Measurements from ENCODE around the gene RNPEP. TPM values are rescaled to one million over a fixed set of nuclear protein-coding genes. Genes with fewer than 3 reads are reported as not detected.

Gene RNPEP
- total RNA-seq, 2 experiments from 2014 or later = 14.7 to 52.1 TPM

- TF ChIP-seq EZH2phosphoT487 (IDR thresholded peaks at IDR 0.05; ENCODE audit: borderline replicate concordance, low read depth, low read length) (no peak), CTCF (conservative IDR thresholded peaks at IDR 0.05; ENCODE audit: low read length) (no peak)
- Histone ChIP-seq H3K4me3 (ENCODE audit: low read depth, low read length, poor library complexity, severe bottlenecking) (no peak overlapping the region), H2AFZ (ENCODE audit: low read length) (no peak overlapping the region), H3K36me3 (ENCODE audit: insufficient read depth, low read length) (peaks cover 8% of the 10 kb centered on the region; the same call in 1 of the 2 replicates), H3K4me1 (ENCODE audit: insufficient read depth, low read length, poor library complexity, severe bottlenecking) (peaks cover under 1% of the 10 kb centered on the region), H4K20me1 (ENCODE audit: insufficient read depth, low read length) (no peaks in the 10 kb centered on the region), H3K9me2 (ENCODE audit: insufficient read depth, low read length) (no peaks in the 10 kb centered on the region), H3K79me2 (ENCODE audit: insufficient read depth, low read depth, low read length) (no peaks in the 10 kb centered on the region), H3K9me3 (ENCODE audit: low read length) (no peaks in the 10 kb centered on the region), H3K4me2 (ENCODE audit: low read length) (no peak overlapping the region), H3K27ac (ENCODE audit: low read depth, low read length, poor library complexity, severe bottlenecking) (no peak overlapping the region)
- POLR2A ChIA-PET = interaction anchor here (0.9 kb wide), 1 partner anchor 175 kb away, joined by 5 read pairs; no protein-coding TSS in a partner anchor
- intact Hi-C loops (cut with micrococcal nuclease; ENCODE audit: unreplicated experiment) = no loop called here
- BruUV-seq (replicated peaks) = no TSS peak
- CTCF ChIA-PET (ENCODE audit: unreplicated experiment) = no interaction called here
- no peak for DNase-seq (ENCODE audit: low spot score)
These were observed 6.2 kb downstream of the RNPEP start for GRCh38 chr1:201988601-201989000.

- TF ChIP-seq CTCF (conservative IDR thresholded peaks at IDR 0.05; ENCODE audit: low read length) (no peak), EZH2phosphoT487 (IDR thresholded peaks at IDR 0.05; ENCODE audit: borderline replicate concordance, low read depth, low read length) (no peak)
- peaks cover 8% of the 10 kb centered on the region; the same call in 1 of the 2 replicates for H3K36me3 ChIP-seq (ENCODE audit: insufficient read depth, low read length)
- intact Hi-C loops (cut with micrococcal nuclease; ENCODE audit: unreplicated experiment) = no loop called here
- no peaks in the 10 kb centered on the region for H3K79me2 ChIP-seq (ENCODE audit: insufficient read depth, low read depth, low read length)
- H3K4me2 ChIP-seq (ENCODE audit: low read length) = no peak overlapping the region
- no peak overlapping the region for H2AFZ ChIP-seq (ENCODE audit: low read length)
- BruUV-seq (replicated peaks) = no TSS peak
- POLR2A ChIA-PET = interaction anchor here (0.9 kb wide), 1 partner anchor 176 kb away, joined by 5 read pairs; no protein-coding TSS in a partner anchor
- H4K20me1 ChIP-seq (ENCODE audit: insufficient read depth, low read length) = no peaks in the 10 kb centered on the region
- H3K4me1 ChIP-seq (ENCODE audit: insufficient read depth, low read length, poor library complexity, severe bottlenecking) = no peaks in the 10 kb centered on the region
- H3K4me3 ChIP-seq (ENCODE audit: low read depth, low read length, poor library complexity, severe bottlenecking) = no peak overlapping the region
- no peaks in the 10 kb centered on the region for H3K9me3 ChIP-seq (ENCODE audit: low read length)
- no peaks in the 10 kb centered on the region for H3K9me2 ChIP-seq (ENCODE audit: insufficient read depth, low read length)
- H3K27ac ChIP-seq (ENCODE audit: low read depth, low read length, poor library complexity, severe bottlenecking) = no peak overlapping the region
- no peak for DNase-seq (ENCODE audit: low spot score)
- CTCF ChIA-PET (ENCODE audit: unreplicated experiment) = no interaction called here
These were observed 7.1 kb downstream of the RNPEP start for GRCh38 chr1:201989354-201990128.

- BruUV-seq (replicated peaks) = no TSS peak
- CTCF ChIA-PET (ENCODE audit: unreplicated experiment) = no interaction called here
- no peaks in the 10 kb centered on the region for H3K9me2 ChIP-seq (ENCODE audit: insufficient read depth, low read length)
- H3K4me2 ChIP-seq (ENCODE audit: low read length) = no peak overlapping the region
- peaks cover 8% of the 10 kb centered on the region; the same call in 1 of the 2 replicates for H3K36me3 ChIP-seq (ENCODE audit: insufficient read depth, low read length)
- no peak for DNase-seq (ENCODE audit: low spot score)
- TF ChIP-seq EZH2phosphoT487 (IDR thresholded peaks at IDR 0.05; ENCODE audit: borderline replicate concordance, low read depth, low read length) (no peak), CTCF (conservative IDR thresholded peaks at IDR 0.05; ENCODE audit: low read length) (no peak)
- no peak overlapping the region for H3K4me3 ChIP-seq (ENCODE audit: low read depth, low read length, poor library complexity, severe bottlenecking)
- H3K27ac ChIP-seq (ENCODE audit: low read depth, low read length, poor library complexity, severe bottlenecking) = no peak overlapping the region
- no peaks in the 10 kb centered on the region for H3K79me2 ChIP-seq (ENCODE audit: insufficient read depth, low read depth, low read length)
- intact Hi-C loops (cut with micrococcal nuclease; ENCODE audit: unreplicated experiment) = no loop called here
- POLR2A ChIA-PET = no interaction called here
- H3K9me3 ChIP-seq (ENCODE audit: low read length) = no peaks in the 10 kb centered on the region
- H2AFZ ChIP-seq (ENCODE audit: low read length) = no peak overlapping the region
- H3K4me1 ChIP-seq (ENCODE audit: insufficient read depth, low read length, poor library complexity, severe bottlenecking) = no peaks in the 10 kb centered on the region
- no peaks in the 10 kb centered on the region for H4K20me1 ChIP-seq (ENCODE audit: insufficient read depth, low read length)
These were observed 8.0 kb downstream of the RNPEP start for GRCh38 chr1:201990427-201990826.
